GM23338 (cell line): Measurements from ENCODE around the gene EBI3. TPM values are rescaled to one million over a fixed set of nuclear protein-coding genes. Genes with fewer than 3 reads are reported as not detected.
A peak's percentile ranks its signal among the peaks of the same experiment; 100 is the strongest.

Experiments used
- ATAC-seq: fragments of 200-7000 bp; cut with Tn5 transposase; 3 replicates; pipeline ENCODE4 v1.9.1; 2020
- DNase-seq: peaks from one replicate; pipeline ENCODE4 v3.0.0-alpha.2; 2015; ENCODE audit warnings: low spot score
- H2AFZ ChIP-seq: fragments of 200-600 bp; sonication (generic); 2 replicates; pipeline ENCODE4 v1.8.0; 2016; ENCODE audit warnings: antibody characterized with exemption, mild to moderate bottlenecking, moderate library complexity
- H3F3A ChIP-seq: fragments of 200-600 bp; sonication (generic); replicated peaks from 2 replicates; pipeline ENCODE4 v1.8.0; 2017; ENCODE audit warnings: antibody characterized with exemption, mixed run types, low read depth
- H3K27ac ChIP-seq: fragments of 200-600 bp; sonication (generic); 2 replicates; pipeline ENCODE4 v1.6.1; 2016; ENCODE audit warnings: low read depth
- H3K27me3 ChIP-seq: fragments of 200-600 bp; sonication (generic); 2 replicates; pipeline ENCODE4 v1.8.0; 2016; ENCODE audit warnings: mild to moderate bottlenecking, mixed run types, moderate library complexity; ENCODE audit not compliant: insufficient read depth
- H3K36me3 ChIP-seq: fragments of 200-600 bp; sonication (generic); 2 replicates; pipeline ENCODE4 v1.8.0; 2016; ENCODE audit warnings: mild to moderate bottlenecking; ENCODE audit not compliant: insufficient read depth
- H3K4me1 ChIP-seq: fragments of 200-600 bp; sonication (generic); 2 replicates; pipeline ENCODE4 v1.8.0; 2016; ENCODE audit warnings: mild to moderate bottlenecking, moderate library complexity; ENCODE audit not compliant: insufficient read depth
- H3K4me2 ChIP-seq: fragments of 200-600 bp; sonication (generic); 2 replicates; pipeline ENCODE4 v1.7.1; 2017; ENCODE audit warnings: mixed run types
- H3K4me3 ChIP-seq: fragments of 200-600 bp; sonication (generic); 2 replicates; pipeline ENCODE4 v1.6.1; 2016; ENCODE audit warnings: mixed run types
- H3K79me2 ChIP-seq: fragments of 200-600 bp; sonication (generic); replicated peaks from 2 replicates; pipeline ENCODE4 v1.8.0; 2017; ENCODE audit warnings: mild to moderate bottlenecking; ENCODE audit not compliant: insufficient read depth
- H3K9me2 ChIP-seq: fragments of 200-600 bp; sonication (generic); 2 replicates; pipeline ENCODE4 v1.8.0; 2017; ENCODE audit not compliant: insufficient read depth
- H4K20me1 ChIP-seq: fragments of 200-600 bp; sonication (generic); replicated peaks from 2 replicates; pipeline ENCODE4 v1.8.0; 2017; ENCODE audit warnings: mild to moderate bottlenecking; ENCODE audit not compliant: insufficient read depth
- H3K27ac Mint-ChIP-seq: 2 replicates; pipeline ENCODE4 v1.8.0; 2020; ENCODE audit warnings: inconsistent platforms, mild to moderate bottlenecking, moderate library complexity, mixed read lengths
- H3K27me3 Mint-ChIP-seq: 3 replicates; pipeline ENCODE4 v1.8.0; 2022; ENCODE audit warnings: low read depth, mild to moderate bottlenecking, moderate library complexity, mixed read lengths, inconsistent platforms; ENCODE audit not compliant: insufficient read depth, poor library complexity
- H3K36me3 Mint-ChIP-seq: 3 replicates; pipeline ENCODE4 v1.8.0; 2021; ENCODE audit warnings: low read depth, mild to moderate bottlenecking, inconsistent platforms, moderate library complexity, mixed read lengths
- H3K4me1 Mint-ChIP-seq: 3 replicates; pipeline ENCODE4 v1.8.0; 2020; ENCODE audit warnings: mild to moderate bottlenecking, inconsistent platforms, mixed read lengths
- H3K4me3 Mint-ChIP-seq: 3 replicates; pipeline ENCODE4 v1.8.0; 2021; ENCODE audit warnings: moderate library complexity, mild to moderate bottlenecking, inconsistent platforms, mixed read lengths
- H3K9me3 Mint-ChIP-seq: 3 replicates; pipeline ENCODE4 v1.8.0; 2020; ENCODE audit warnings: moderate library complexity, mild to moderate bottlenecking, inconsistent platforms, mixed read lengths
- EZH2 ChIP-seq: fragments of 200-600 bp; sonication (generic); IDR thresholded peaks from one replicate; pipeline ENCODE4 v1.8.0; 2017; ENCODE audit warnings: antibody characterized with exemption, mild to moderate bottlenecking, low read depth; ENCODE audit not compliant: unreplicated experiment
- JUNB ChIP-seq: IDR thresholded peaks from one replicate; pipeline ENCODE4 v1.6.1; 2016; ENCODE audit warnings: antibody characterized with exemption; ENCODE audit not compliant: unreplicated experiment
- ZNF462 ChIP-seq: fragments of 250-450 bp; sonication (Bioruptor Pico); IDR thresholded peaks from 2 replicates; pipeline ENCODE4 v1.5.0; 2020; ENCODE audit warnings: mild to moderate bottlenecking, moderate library complexity
- polyA plus RNA-seq: library from polyadenylated mRNA; unstranded; fragments of >200 nt; fragmentation: Nextera tagmentation; extraction: Ambion mirVana; gene quantifications from 2 replicates; pipeline ENCODE4 v1.2.1, GENCODE V29; 2016
- total RNA-seq: library from RNA; depleted of rRNA; stranded (reverse); fragments of >200 nt; shearing (Covaris generic); gene quantifications from 2 replicates; pipeline ENCODE4 v1.2.3, GENCODE V29; 2014

Gene EBI3
- total and polyA plus RNA-seq, 2 experiments from 2014 or later, result 0.52 to 1.4 TPM

- TF ChIP-seq ZNF462 (CRISPR knock-in tag), result no peak
- no peak for TF ChIP-seq JUNB
- no peak for TF ChIP-seq EZH2
- no peaks in the 10 kb centered on the region for H4K20me1 ChIP-seq
- peak overlapping the region; percentile 80 for H3K4me3 Mint-ChIP-seq
- DNase-seq (no peak), ATAC-seq (peak; percentile 65; the same call in 2 of the 3 replicates)
- peak overlapping the region; percentile 85 for H3K4me3 ChIP-seq
- peaks cover 5% of the 10 kb centered on the region; the same call in 1 of the 2 replicates for H3F3A ChIP-seq
- H3K4me2 ChIP-seq, result peak overlapping the region; percentile 95
- no peaks in the 10 kb centered on the region for H3K79me2 ChIP-seq
- peaks cover 4% of the 10 kb centered on the region; the same call in 1 of the 2 replicates for H3K4me1 ChIP-seq
- H3K4me1 Mint-ChIP-seq, result peaks cover 4% of the 10 kb centered on the region; the same call in 2 of the 3 replicates
- no peak overlapping the region for H3K27ac Mint-ChIP-seq
- no peaks in the 10 kb centered on the region for H3K9me2 ChIP-seq
- H3K27me3 Mint-ChIP-seq, result peaks cover 38% of the 10 kb centered on the region
- H2AFZ ChIP-seq, result peak overlapping the region; percentile 92
- peaks cover 44% of the 10 kb centered on the region for H3K27me3 ChIP-seq
- no peak overlapping the region for H3K27ac ChIP-seq
- no peaks in the 10 kb centered on the region for H3K36me3 ChIP-seq
- H3K9me3 Mint-ChIP-seq, result no peaks in the 10 kb centered on the region
- H3K36me3 Mint-ChIP-seq, result no peaks in the 10 kb centered on the region
These were observed 49.9 kb downstream of the EBI3 start for GRCh38 chr19:4279267-4279529.

GRCh38 chr19:4279530-4280422 is 50.5 kb downstream of the EBI3 start:
- Histone ChIP-seq H3K4me1 (peaks cover 4% of the 10 kb centered on the region; the same call in 1 of the 2 replicates), H3K79me2 (no peaks in the 10 kb centered on the region), H4K20me1 (no peaks in the 10 kb centered on the region), H3K4me2 (peak overlapping the region; percentile 95), H3K27me3 (peaks cover 44% of the 10 kb centered on the region), H3K27ac (no peak overlapping the region), H3F3A (peaks cover 5% of the 10 kb centered on the region; the same call in 1 of the 2 replicates), H3K9me2 (no peaks in the 10 kb centered on the region), H3K36me3 (no peaks in the 10 kb centered on the region), H2AFZ (peak overlapping the region; percentile 92), H3K4me3 (peak overlapping the region; percentile 85)
- H3K9me3 Mint-ChIP-seq, result no peaks in the 10 kb centered on the region
- H3K27ac Mint-ChIP-seq, result no peak overlapping the region
- peak; percentile 45 for DNase-seq
- TF ChIP-seq JUNB (no peak), EZH2 (peak; percentile 16)
- peaks cover 38% of the 10 kb centered on the region for H3K27me3 Mint-ChIP-seq
- ATAC-seq, result peak; percentile 20
- H3K4me1 Mint-ChIP-seq, result peaks cover 6% of the 10 kb centered on the region; the same call in 2 of the 3 replicates
- peak overlapping the region; percentile 85 for H3K4me3 Mint-ChIP-seq
- no peaks in the 10 kb centered on the region for H3K36me3 Mint-ChIP-seq
